GM12891 (cell line): ENCODE results near the gene MED12L.

Source experiments
- DNase-seq: peaks from one replicate; pipeline ENCODE4 v3.0.0; 2011; ENCODE audit warnings: low spot score; ENCODE audit not compliant: insufficient read length
- FAIRE-seq: peaks from 2 replicates; lab custom pipeline; 2011; peaks lifted over from hg19 to GRCh38; lab: Jason Lieb, UNC
- PAX5 ChIP-seq: IDR thresholded peaks from 2 replicates; pipeline ENCODE4 v1.6.1; 2011; ENCODE audit warnings: low read length, moderate library complexity, mild to moderate bottlenecking; ENCODE audit not compliant: insufficient read depth, severe bottlenecking
- POLR2A ChIP-seq: IDR thresholded peaks from 2 replicates; pipeline ENCODE4 v1.6.1; 2011; ENCODE audit warnings: low read depth, low read length, control low read depth
- POLR2AphosphoS5 ChIP-seq: IDR thresholded peaks from 2 replicates; pipeline ENCODE4 v1.6.1; 2011; ENCODE audit warnings: low read depth, low read length, control low read depth
- POU2F2 ChIP-seq: IDR thresholded peaks from 2 replicates; pipeline ENCODE4 v1.6.1; 2011; ENCODE audit warnings: low read depth, mild to moderate bottlenecking, control low read depth, low read length, moderate library complexity
- SPI1 ChIP-seq: IDR thresholded peaks from 2 replicates; pipeline ENCODE4 v1.6.1; 2011; ENCODE audit warnings: low read depth, low read length, control low read depth
- TAF1 ChIP-seq: IDR thresholded peaks from 2 replicates; pipeline ENCODE4 v1.6.1; 2011; ENCODE audit warnings: low read depth, low read length, control low read depth

Gene MED12L

DNA sequence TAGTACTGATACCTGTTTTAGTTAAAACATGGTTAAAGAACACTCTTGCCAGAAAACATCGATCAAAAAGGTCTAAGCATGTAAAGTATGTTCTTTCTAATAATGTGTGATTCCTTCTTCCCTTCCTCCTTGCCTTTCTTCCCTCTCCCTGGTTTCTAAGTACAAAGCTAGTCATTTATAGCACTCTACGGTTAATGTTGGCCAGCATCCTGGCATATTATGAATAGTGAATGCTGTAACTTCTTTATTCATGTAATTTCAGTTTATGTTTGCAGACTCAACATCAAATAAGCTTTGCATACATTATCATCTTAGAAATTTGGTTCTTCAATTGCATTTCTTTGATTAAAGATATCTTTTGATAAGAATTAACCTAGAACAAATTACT is 272.0 kb downstream of the MED12L start:
- FAIRE-seq (no peak), DNase-seq (no peak)
- no peak for TF ChIP-seq POU2F2
- no peak for TF ChIP-seq SPI1
- no peak for TF ChIP-seq POLR2AphosphoS5
- TF ChIP-seq PAX5: no peak
- TF ChIP-seq POLR2A: no peak
- no peak for TF ChIP-seq TAF1

DNA sequence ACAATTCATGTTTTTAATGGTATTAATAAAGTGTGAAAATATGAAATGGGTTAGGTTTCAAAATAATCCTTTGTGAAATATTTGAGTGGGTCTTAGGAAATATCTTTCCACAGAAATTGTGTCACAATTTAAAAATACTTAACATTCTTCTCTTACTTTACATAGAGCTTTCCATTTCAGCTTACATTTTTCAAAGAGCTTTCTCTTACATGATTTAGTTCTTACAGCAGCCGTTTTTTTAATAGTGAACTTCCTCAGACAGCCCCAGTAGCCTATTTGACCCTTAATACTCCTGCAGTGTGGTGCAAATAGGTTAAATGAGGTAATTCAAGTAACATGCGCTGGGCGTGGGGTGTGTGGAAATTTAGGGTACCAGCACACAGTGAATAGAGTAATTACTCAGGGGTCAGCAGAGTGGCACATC is 277.3 kb downstream of the MED12L start:
- no peak for DNase-seq
- TF ChIP-seq POLR2A (no peak), POU2F2 (no peak), POLR2AphosphoS5 (no peak), PAX5 (no peak), TAF1 (no peak), SPI1 (no peak)
- FAIRE-seq: no peak

GRCh38 chr3:151366993-151367392 is 281.5 kb downstream of the MED12L start:
- FAIRE-seq (no peak), DNase-seq (no peak)
- no peak for TF ChIP-seq PAX5
- no peak for TF ChIP-seq POLR2A
- TF ChIP-seq POU2F2: no peak
- TF ChIP-seq POLR2AphosphoS5: no peak
- no peak for TF ChIP-seq TAF1
- no peak for TF ChIP-seq SPI1

DNA sequence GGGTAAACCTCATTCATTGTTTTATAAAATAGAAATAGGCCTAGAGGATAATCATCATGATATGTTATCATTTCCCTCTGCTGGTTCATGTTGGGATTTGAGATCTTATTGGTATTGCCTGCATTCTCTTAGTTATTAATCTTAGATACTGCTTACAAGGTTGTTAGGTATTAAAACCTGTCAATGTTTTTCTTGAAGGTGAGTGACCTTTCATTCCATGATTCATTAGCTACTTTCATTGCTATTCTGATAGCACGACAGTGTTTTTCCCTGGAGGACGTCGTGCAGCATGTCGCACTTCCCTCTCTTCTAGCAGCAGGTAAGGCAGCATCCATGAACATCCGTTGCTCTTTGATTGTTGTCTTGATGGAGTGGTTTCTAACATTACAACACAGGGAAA is 282.0 kb downstream of the MED12L start:
- FAIRE-seq (no peak), DNase-seq (no peak)
- TF ChIP-seq SPI1: 0 out of 2 replicates have a peak, but pooled peaks have one; percentile 16
- no peak for TF ChIP-seq TAF1

- TF ChIP-seq SPI1 (no peak), POU2F2 (no peak), POLR2AphosphoS5 (no peak)
- no peak for FAIRE-seq
- no peak for DNase-seq
Measured at GRCh38 chr3:151371526-151371925, 286.1 kb downstream of the MED12L start.

- FAIRE-seq (no peak), DNase-seq (no peak)
- TF ChIP-seq TAF1: no peak
- no peak for TF ChIP-seq SPI1
- no peak for TF ChIP-seq POLR2AphosphoS5
- no peak for TF ChIP-seq POU2F2
- no peak for TF ChIP-seq PAX5
- no peak for TF ChIP-seq POLR2A
Measured at GRCh38 chr3:151372063-151372820, 286.8 kb downstream of the MED12L start.

DNA sequence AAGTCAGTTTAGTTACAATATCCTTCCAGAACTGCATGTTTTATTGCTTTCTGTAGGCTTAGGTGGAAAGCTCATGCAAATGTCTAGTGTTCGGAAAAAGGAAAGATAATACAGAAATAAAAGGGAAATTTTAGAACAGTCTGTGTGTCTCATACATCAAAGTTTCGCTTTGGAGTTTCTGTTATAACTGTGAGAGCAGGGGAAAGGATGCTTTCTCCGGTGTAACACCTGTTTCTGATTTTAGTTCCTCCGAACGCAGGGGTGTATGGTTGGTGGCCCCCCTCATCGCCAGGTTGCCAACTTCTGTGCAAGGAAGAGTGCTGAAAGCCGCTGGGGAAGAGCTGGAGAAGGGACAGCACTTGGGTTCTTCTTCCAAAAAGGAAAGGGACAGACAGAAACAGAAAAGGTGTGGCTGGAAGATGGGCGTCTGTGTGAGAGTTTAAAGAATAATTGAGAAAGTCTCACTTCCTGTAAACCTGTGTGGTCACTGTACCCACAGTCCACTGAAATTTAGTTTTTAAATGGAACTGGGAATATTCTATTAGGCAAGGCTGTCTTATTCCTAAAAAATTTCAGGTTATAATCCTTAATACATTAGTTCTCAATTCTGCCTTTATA is 292.4 kb downstream of the MED12L start:
- DNase-seq (no peak), FAIRE-seq (peak; percentile 59)
- peak; percentile 87 for TF ChIP-seq SPI1
- no peak for TF ChIP-seq POU2F2

DNA sequence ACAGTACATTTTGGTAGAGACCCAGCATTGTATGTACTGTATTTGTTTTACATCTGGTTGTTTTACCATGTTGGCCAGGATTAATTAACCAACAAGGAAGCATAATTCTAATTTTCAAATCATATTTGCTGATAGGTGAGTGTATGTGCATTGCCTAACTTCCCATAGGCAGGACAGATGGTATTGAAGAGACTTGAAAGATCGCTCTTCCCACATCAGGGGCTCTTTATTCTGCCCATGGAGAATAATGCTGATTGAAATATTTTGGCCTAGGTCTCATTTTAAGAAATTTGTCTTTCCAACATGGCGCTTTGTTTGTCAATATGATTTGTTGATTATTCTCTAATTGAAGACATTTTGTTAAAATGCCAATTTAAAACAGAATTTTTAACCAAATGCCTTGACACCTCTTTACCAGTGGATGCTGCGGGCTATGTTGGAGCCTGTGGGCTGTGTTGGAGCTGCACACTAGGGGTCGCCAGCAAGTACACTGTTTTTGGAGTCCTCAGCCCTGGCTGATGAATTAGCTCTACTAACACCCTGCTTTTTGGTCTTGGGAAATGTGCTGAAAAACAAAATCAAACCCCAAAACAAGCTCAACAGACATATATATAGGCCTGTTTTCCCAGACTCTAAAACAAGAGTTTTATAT is 293.7 kb downstream of the MED12L start:
- DNase-seq (no peak), FAIRE-seq (peak; percentile 87)
- TF ChIP-seq POU2F2: no peak
- TF ChIP-seq PAX5: no peak
- TF ChIP-seq SPI1: no peak
- no peak for TF ChIP-seq POLR2A
- no peak for TF ChIP-seq POLR2AphosphoS5
- no peak for TF ChIP-seq TAF1

DNA sequence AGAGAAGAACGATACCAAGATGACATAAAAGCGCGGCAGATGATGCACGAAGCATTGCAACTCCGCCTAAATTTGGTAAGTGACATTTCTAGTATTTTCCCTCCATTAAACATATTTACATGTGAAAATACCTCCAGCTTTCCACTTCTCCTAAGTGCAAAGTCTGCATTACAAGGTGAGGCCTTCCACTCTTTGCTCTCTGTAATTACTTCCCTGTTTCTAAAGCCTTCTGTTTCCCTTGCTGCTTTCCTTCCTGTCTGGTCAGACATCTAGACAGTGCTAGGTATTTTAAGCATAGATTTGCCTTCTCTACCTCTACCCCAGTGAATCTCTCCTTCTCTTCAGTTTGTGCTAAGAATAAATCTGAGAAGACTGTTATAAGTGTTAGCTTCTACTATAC is 297.2 kb downstream of the MED12L start:
- DNase-seq (no peak), FAIRE-seq (peak; percentile 62)
- TF ChIP-seq PAX5 (no peak), POLR2AphosphoS5 (no peak), POU2F2 (no peak), POLR2A (no peak), TAF1 (no peak), SPI1 (no peak)

DNA sequence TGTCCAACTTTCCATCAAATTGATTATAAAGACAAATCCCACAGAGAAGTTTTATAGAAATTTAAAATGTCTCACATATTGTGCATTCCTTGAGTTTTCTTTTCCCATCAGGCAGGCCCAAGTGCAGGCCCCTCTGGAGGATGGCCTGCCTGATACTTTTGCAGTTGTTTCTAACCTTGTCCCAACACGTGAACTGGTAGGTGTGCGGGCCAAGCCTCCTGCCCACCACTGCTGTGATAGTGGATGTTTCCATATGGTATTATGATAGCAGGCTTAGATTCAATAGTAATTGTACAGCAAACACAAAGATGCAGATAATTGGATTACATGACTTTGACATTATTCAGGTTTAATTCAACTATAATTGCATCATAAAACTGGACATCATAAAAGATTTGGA is 297.6 kb downstream of the MED12L start:
- TF ChIP-seq SPI1 (no peak), POLR2AphosphoS5 (no peak), PAX5 (no peak), POLR2A (no peak), POU2F2 (no peak), TAF1 (no peak)
- FAIRE-seq: peak; percentile 61
- DNase-seq: no peak
